Measurements from ENCODE around the gene CC2D2A. TPM values are rescaled to one million over a fixed set of nuclear protein-coding genes. Genes with fewer than 3 reads are reported as not detected.

CC2D2A gene
- total RNA-seq, 2 experiments from 2014 or later, result not detected

DNA sequence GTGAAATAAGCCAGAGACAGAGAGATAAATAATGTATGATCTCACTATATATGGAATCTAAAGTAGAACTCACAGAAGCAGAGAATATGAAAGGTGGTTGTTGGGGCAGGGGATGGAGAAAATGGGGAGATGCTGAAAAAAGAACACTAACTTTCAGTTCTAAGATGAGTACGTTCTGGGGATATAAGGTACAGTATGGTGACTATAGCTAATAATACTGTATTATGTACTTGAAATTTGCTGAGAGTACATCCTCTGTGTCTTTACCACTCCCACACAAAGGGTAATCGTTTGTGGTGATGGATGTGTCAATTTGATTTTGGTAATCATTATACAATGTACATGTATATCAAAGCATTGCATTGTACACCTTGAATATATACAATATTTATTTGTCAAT lies 178.9 kb downstream of the CC2D2A start:
- intact Hi-C loops (cut with micrococcal nuclease), result no loop called here
- Mint-ChIP-seq H3K27ac (no peak overlapping the region), H3K27me3 (ENCODE audit: low read depth) (no peaks in the 10 kb centered on the region), H3K4me3 (no peak overlapping the region), H3K36me3 (ENCODE audit: low read depth) (peaks cover 2% of the 10 kb centered on the region), H3K4me1 (ENCODE audit: low read depth) (peaks cover 68% of the 10 kb centered on the region), H3K9me3 (no peaks in the 10 kb centered on the region)
- no peak for DNase-seq
- CTCF ChIA-PET, result no interaction called here

- H3K27ac Mint-ChIP-seq, result peak overlapping the region; percentile 77
- no peaks in the 10 kb centered on the region for H3K27me3 Mint-ChIP-seq (ENCODE audit: low read depth)
- H3K4me3 Mint-ChIP-seq, result peak overlapping the region; percentile 50
- H3K36me3 Mint-ChIP-seq (ENCODE audit: low read depth), result peaks cover 3% of the 10 kb centered on the region
- CTCF ChIA-PET, result interaction anchor here (0.5 to 2.3 kb wide), 13 partner anchors 8 to 547 kb away, joined by 3 to 7 read pairs (median 4); no protein-coding TSS in a partner anchor
- no peaks in the 10 kb centered on the region for H3K9me3 Mint-ChIP-seq
- DNase-seq, result peak; percentile 77
- H3K4me1 Mint-ChIP-seq (ENCODE audit: low read depth), result peaks cover 64% of the 10 kb centered on the region
- intact Hi-C loops (cut with micrococcal nuclease), result loop anchor here (1.0 to 10.0 kb wide), 11 partner anchors 171 to 1995 kb away; no protein-coding TSS in a partner anchor
These were observed 180.3 kb downstream of the CC2D2A start for GRCh38 chr4:15649914-15650545.

Other genes starting within 250 kb of the CC2D2A start
- gene C1QTNF7, start 41.8 kb upstream of the CC2D2A start, total RNA-seq, result not detected
- 10 to 100 TPM; 30.8 to 31.0 TPM for gene FBXL5, start 185.5 kb downstream of the CC2D2A start, total RNA-seq
- gene FAM200B, start 211.9 kb downstream of the CC2D2A start, total RNA-seq, result 1 to 10 TPM; 8.0 to 9.1 TPM
- gene BST1, start 233.2 kb downstream of the CC2D2A start, total RNA-seq, result under 1 TPM; 0.74 to 0.96 TPM

Measured in activated naive CD4-positive, alpha-beta T cell treated with anti-CD3 and anti-CD28 coated beads for 36 hours (primary cell).